Testis (tissue), 3 donors: ENCODE results near the gene ORMDL3. TPM values are rescaled to one million over a fixed set of nuclear protein-coding genes. Genes with fewer than 3 reads are reported as not detected.

Experiments
- DNase-seq: peaks from one replicate; pipeline ENCODE4 v3.0.0-alpha.2; 2019
- H3K27ac ChIP-seq, 2 donors: fragments of 200-600 bp; sonication (generic); one replicate each; pipeline ENCODE4 v1.5.1; 2019
- H3K27me3 ChIP-seq: fragments of 200-600 bp; sonication (generic); one replicate; pipeline ENCODE4 v1.5.1; 2019
- H3K36me3 ChIP-seq: fragments of 200-600 bp; sonication (generic); one replicate; pipeline ENCODE4 v1.5.1; 2017; ENCODE audit warnings: low read depth; ENCODE audit errors: missing control alignments
- H3K4me1 ChIP-seq: fragments of 200-600 bp; sonication (generic); one replicate; pipeline ENCODE4 v1.5.1; 2019
- H3K4me3 ChIP-seq, 2 donors: fragments of 200-600 bp; sonication (generic); one replicate each; pipeline ENCODE4 v1.5.1; 2017 to 2019
- H3K9me3 ChIP-seq: fragments of 200-600 bp; sonication (generic); one replicate; pipeline ENCODE4 v1.5.1; 2017
- POLR2A ChIP-seq: fragments of 450-650 bp; IDR thresholded peaks from one replicate; pipeline ENCODE4 v1.6.1; 2017; ENCODE audit warnings: antibody characterized with exemption, mild to moderate bottlenecking, moderate library complexity
- WGBS, 2 donors: methylation state at CpG; one replicate each; pipeline ENCODE4 v1.1.5; 2018; 5-methylcytosine and 5-hydroxymethylcytosine counted together
- intact Hi-C: fragments of 100-400 bp; cut with DNase I; formaldehyde crosslinking; loops from one replicate; pipeline ENCODE4 v1.15.1; 2023; ENCODE audit warnings: low total_unique reads
- polyA plus RNA-seq: library from polyadenylated mRNA; stranded (reverse); fragments of 350-450 nt; fragmentation: Illumina TruSeq; extraction: RNeasy Lipid Tissue Mini Kit (QIAGEN cat#74804); gene quantifications from one replicate; pipeline ENCODE4 v1.2.3, GENCODE V29; 2014; ENCODE audit warnings: low read depth, low replicate concordance; ENCODE audit not compliant: insufficient read depth
- total RNA-seq, 2 donors: library from RNA; depleted of rRNA; stranded (reverse); fragments of >200 nt; gene quantifications; one replicate each; pipeline ENCODE4 v1.2.3, GENCODE V29; 2016
- TF ChIP-seq, protein P1 (sequence below), 3 experiments: fragments of 450-650 bp in 2 of 3; fragments of 200-600 bp in 1 of 3; sonication (generic) in 1 of 3; IDR thresholded peaks; one replicate each; pipeline ENCODE4 v1.5.1; 2016 to 2019; ENCODE audit warnings: antibody characterized with exemption in 3 of 3, mild to moderate bottlenecking in 2 of 3, moderate library complexity in 1 of 3

ORMDL3 gene
- total and polyA plus RNA-seq, 3 donors from 2014 or later = 77.6 to 99.7 (median 79.0) TPM

DNA sequence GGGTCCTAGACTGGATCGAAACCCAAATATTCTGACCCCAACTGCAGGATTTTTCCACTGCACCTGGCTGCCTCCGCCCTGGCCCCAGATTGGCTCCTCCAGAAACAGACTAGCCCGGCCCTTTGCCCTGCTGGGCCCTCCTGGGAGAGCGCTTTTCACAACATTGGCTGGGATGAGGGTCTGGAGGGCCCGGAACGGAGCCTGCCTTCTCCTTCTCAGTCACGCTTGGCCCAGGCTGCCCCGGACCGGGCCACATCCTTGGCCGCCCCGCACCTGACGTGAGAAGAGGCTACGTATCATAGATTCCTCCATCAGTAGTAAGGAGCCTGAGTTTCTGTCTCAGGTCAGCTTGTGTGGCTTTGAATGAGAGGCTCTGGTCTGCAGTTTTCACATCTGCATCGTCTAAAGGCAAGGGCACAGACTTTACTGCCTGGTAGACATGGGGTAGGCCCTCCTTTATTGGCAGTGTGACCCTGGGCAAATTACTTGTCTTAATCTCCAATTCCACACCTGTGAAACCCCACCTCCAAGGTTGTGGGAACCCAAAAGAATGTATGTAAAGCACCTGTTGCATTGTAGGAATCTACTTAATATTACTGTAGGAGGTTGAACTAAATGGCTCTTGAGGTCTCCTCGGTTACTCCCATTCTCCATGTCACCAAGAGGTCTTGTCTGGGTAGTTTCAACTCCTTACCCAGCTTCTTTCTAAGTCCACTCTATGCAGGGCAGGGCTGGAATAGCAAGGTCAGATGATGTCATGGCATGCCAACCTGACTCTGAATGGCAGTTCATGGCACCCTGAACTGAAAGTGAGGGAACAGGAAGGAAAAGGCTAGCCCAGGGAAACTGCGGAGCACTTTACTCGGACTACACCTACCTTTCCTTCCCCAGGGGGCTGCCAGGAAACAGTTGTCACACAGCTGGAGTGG, 792 bp upstream of the ORMDL3 start:
- Histone ChIP-seq H3K9me3 (no peaks in the 10 kb centered on the region), H3K27me3 (no peaks in the 10 kb centered on the region), H3K4me3 (peak overlapping the region; percentile 88 to 89), H3K36me3 (no peaks in the 10 kb centered on the region), H3K4me1 (peaks cover 18% of the 10 kb centered on the region), H3K27ac (peak overlapping the region; percentile 84 to 91)
- intact Hi-C loops = no loop called here
- no peak for TF ChIP-seq POLR2A
- TF ChIP-seq, protein P1, sequence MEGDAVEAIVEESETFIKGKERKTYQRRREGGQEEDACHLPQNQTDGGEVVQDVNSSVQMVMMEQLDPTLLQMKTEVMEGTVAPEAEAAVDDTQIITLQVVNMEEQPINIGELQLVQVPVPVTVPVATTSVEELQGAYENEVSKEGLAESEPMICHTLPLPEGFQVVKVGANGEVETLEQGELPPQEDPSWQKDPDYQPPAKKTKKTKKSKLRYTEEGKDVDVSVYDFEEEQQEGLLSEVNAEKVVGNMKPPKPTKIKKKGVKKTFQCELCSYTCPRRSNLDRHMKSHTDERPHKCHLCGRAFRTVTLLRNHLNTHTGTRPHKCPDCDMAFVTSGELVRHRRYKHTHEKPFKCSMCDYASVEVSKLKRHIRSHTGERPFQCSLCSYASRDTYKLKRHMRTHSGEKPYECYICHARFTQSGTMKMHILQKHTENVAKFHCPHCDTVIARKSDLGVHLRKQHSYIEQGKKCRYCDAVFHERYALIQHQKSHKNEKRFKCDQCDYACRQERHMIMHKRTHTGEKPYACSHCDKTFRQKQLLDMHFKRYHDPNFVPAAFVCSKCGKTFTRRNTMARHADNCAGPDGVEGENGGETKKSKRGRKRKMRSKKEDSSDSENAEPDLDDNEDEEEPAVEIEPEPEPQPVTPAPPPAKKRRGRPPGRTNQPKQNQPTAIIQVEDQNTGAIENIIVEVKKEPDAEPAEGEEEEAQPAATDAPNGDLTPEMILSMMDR (IDR thresholded peaks at IDR 0.05) = no peak
- WGBS, 2 donors = 15% methylated on average over 9 to 17 of the region's 17 CpGs
- peak; percentile 40 for DNase-seq

- no peaks in the 10 kb centered on the region for H3K9me3 ChIP-seq
- peak overlapping the region; percentile 77 to 78 for H3K27ac ChIP-seq
- H3K36me3 ChIP-seq = no peaks in the 10 kb centered on the region
- DNase-seq = peak; percentile 42
- 0 to 4% methylated on average over 5 to 15 of the region's 15 CpGs for WGBS, 2 donors
- intact Hi-C loops = no loop called here
- H3K4me1 ChIP-seq = peaks cover 18% of the 10 kb centered on the region
- no peaks in the 10 kb centered on the region for H3K27me3 ChIP-seq
- H3K4me3 ChIP-seq = peak overlapping the region; percentile 88 to 89
- TF ChIP-seq, protein P1 (IDR thresholded peaks at IDR 0.05) = no peak
- no peak for TF ChIP-seq POLR2A
These were observed 757 bp downstream of the ORMDL3 start for GRCh38 chr17:39926588-39927100.

DNA sequence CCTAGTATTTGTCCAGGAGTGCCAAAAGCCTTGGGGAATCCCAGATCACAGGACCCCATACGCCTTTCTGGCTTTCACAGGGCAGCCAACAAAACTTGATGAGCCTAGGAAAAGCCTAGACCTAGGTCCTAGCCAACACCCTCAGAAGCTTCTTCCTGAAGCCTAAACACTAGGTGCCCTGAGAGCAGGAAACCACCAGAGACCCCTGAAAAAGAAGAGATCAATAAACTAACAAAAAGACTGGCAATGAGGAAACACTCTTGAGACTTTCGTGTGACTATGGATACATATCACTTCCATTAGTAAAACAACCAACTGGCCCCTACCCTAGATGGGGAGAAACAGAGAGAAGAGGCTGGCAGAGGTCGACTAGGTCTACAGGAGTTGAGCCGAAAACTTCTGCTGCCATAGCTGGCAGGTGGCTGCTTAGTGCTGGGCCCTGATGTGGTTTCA, 1.2 kb downstream of the ORMDL3 start:
- Histone ChIP-seq H3K9me3 (no peaks in the 10 kb centered on the region), H3K4me3 (peak overlapping the region; percentile 88 to 89), H3K27ac (no peak overlapping the region), H3K4me1 (peaks cover 18% of the 10 kb centered on the region), H3K36me3 (no peaks in the 10 kb centered on the region), H3K27me3 (no peaks in the 10 kb centered on the region)
- intact Hi-C loops = no loop called here
- TF ChIP-seq, protein P1 (IDR thresholded peaks at IDR 0.05) = no peak
- TF ChIP-seq POLR2A = no peak
- WGBS, 2 donors = 30 to 47% methylated on average over 4 of the region's 4 CpGs
- no peak for DNase-seq

DNA sequence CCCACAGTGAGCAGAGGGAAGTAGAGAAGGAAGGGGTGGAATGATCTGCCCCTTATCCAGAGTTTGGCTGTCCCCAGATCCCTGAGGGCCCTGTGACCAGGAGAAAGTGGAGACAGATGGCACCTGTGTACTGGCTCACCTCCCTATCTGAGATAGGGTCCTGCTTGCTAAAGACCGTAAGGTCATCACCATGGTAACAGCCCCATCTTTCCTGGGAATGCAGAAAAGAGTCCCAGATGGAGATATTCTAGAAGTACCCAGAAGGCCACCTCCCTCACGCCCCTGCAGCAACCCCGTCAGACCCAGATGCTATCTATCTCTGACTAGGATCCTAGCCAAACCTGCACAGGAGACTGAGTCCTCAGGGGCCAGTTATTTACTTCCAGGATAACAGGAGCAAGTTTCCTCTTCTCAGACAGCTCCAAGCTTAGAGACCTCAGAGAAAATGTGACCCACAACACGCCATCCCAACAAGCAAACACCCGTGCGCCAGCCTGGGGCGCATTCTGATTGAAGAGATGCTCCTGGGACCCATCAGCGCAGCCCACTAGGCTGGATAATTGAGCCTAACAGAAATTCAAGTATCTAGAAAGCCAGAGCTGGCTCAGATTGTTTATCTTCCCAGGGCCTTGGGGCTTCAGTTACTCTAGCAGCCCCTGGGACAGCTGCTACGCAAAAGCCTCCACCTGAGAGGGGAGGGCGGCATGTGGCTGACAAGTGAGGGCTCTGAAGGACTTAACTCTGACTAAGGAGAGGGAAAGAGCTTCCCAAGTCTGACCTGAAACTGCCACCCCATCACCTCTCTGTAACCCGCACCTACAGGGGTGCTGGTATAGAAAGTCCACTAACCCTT, 1.9 kb downstream of the ORMDL3 start:
- no peak overlapping the region for H3K4me3 ChIP-seq
- H3K27me3 ChIP-seq = no peaks in the 10 kb centered on the region
- TF ChIP-seq, protein P1 (IDR thresholded peaks at IDR 0.05) = no peak
- no peak for TF ChIP-seq POLR2A
- H3K4me1 ChIP-seq = peaks cover 18% of the 10 kb centered on the region
- intact Hi-C loops = no loop called here
- H3K36me3 ChIP-seq = no peaks in the 10 kb centered on the region
- no peak for DNase-seq
- H3K9me3 ChIP-seq = no peaks in the 10 kb centered on the region
- WGBS, 2 donors = 78 to 81% methylated on average over 8 to 11 of the region's 11 CpGs
- no peak overlapping the region for H3K27ac ChIP-seq
